ENCODE results near the gene GDAP1L1. TPM values are rescaled to one million over a fixed set of nuclear protein-coding genes. Genes with fewer than 3 reads are reported as not detected.

The GDAP1L1 gene
- total RNA-seq = not detected in 2 replicates

- DNase-seq (ENCODE audit: low read depth in 2 of 2) = no peak
These were observed at the start of gene GDAP1L1 for GRCh38 chr20:44247131-44247571. Gene GDAP1L1, plus strand, starts transcription at chr20:44247308. Its CDS starts 27 bp downstream, at chr20:44247335.

- no peak for DNase-seq (ENCODE audit: low read depth in 2 of 2)
These were observed 48.2 kb upstream of the GDAP1L1 start for GRCh38 chr20:44198872-44199271.

DNA sequence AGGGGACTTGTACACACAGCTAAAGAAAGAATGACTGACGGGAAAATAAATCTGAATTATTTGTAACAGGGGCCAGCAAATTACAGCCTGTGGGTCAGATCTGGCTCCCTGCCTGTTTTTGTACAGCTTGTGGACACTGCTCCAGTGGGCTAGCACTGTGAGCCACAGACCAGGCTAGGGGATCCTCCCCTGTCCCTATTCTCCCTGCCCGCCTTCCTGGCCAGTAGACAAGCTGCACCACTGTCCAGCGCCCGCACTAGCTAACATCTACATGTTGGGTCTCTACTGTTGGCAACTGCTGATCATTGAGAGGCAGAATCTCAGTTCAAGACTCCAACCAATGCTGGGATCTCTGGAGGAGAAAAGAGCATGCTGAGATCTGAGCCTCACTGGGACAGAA is 47.2 kb upstream of the GDAP1L1 start:
- no peak for DNase-seq (ENCODE audit: low read depth in 2 of 2)

DNA sequence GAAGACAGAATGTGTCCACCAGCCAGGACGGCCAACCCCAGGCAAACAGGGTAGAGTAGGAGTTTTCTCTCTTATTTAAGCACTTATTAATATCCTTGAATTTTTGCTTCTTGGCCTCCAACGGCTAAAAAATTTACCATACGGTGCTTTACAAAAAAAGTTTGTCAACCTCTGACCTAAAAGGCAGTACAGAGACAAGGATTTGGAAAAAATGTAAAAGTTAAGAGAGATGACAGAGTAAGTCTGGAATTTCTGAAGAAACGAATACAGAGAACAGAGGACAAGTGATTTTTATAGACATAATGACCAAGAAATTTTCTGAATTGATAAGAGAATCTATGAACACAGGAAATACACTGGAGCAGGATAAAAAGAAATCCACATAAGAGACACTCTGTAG is 46.7 kb upstream of the GDAP1L1 start:
- no peak for DNase-seq (ENCODE audit: low read depth in 2 of 2)

DNA sequence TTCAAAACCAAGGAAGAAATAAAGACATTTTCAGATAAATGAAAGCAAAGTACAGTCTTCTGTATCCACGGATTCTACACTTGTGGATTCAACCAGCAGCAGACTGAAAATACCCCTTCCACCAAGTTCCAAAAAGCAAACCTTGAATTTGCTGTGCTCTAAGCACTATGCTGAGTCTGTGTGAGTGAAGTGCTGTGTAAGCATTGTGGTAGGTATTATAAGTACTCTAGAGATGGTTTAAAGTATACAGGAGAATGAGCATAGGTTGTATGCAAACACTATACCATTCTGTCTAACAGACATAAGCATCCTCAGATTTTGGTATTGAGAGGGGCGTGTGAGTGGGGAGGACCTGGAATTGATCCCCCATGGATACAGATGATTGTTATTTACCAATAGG is 46.1 kb upstream of the GDAP1L1 start:
- no peak for DNase-seq (ENCODE audit: low read depth in 2 of 2)

DNA sequence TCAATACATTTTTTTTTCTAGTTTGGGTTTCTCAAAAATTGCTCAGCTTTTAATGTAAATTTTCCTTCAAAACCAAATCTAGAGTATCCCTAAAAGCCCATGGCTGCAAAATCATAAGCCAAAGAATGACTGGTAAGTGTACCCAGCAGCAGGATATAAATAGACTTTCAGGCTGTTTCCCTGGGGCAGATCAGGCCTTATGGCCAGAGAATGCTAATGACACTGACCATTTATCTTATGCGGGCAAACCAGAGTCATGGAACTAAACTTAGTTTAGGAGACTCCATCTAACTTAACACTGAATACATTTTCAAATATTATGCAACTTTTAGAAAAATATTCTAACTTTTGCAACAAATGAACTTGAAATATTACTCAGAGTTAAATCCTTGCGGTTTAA is 43.9 kb upstream of the GDAP1L1 start:
- DNase-seq (ENCODE audit: low read depth in 2 of 2) = no peak

DNA sequence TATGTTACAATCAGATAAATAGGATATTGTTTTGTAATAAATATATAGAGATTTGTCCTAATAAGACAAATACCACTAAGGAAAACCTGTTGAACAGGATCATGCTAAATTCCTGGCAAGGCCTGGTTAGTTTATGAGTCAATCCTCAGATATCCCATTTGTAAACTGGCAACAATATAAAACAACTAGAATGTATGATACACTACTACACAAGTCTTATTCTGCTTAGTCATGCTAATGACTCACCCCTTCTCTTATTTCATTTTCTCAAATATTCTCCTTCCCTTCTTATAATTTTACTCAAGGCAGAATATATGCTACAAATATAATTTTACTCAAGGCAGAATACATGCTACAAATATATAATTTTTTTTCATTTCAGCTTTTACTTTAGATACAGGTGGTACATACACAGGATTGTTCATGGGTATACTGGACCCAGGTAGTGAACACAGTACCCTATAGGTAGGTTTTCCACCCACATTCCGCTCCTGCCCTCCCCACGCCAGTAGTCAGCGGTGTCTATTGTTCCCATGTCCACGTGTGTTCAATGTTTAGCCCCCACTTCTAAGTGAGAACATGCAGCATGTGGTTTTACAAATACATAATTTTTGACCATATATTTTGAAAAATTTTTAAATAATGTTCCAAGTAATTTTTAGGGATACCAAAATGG is 42.8 kb upstream of the GDAP1L1 start:
- DNase-seq (ENCODE audit: low read depth in 2 of 2) = peak in 1 of 2 donors; percentile 87

- no peak for DNase-seq (ENCODE audit: low read depth in 2 of 2)
These were observed 42.3 kb upstream of the GDAP1L1 start for GRCh38 chr20:44204832-44205215.

- DNase-seq (ENCODE audit: low read depth in 2 of 2) = no peak
These were observed 41.0 kb upstream of the GDAP1L1 start for GRCh38 chr20:44206132-44206531.

GRCh38 chr20:44207126-44207723 is 39.9 kb upstream of the GDAP1L1 start:
- DNase-seq (ENCODE audit: low read depth in 2 of 2) = no peak

GRCh38 chr20:44208165-44208564 is 38.9 kb upstream of the GDAP1L1 start:
- DNase-seq (ENCODE audit: low read depth in 2 of 2) = no peak

- no peak for DNase-seq (ENCODE audit: low read depth in 2 of 2)
These were observed 38.3 kb upstream of the GDAP1L1 start for GRCh38 chr20:44208770-44209169.

GRCh38 chr20:44209686-44210405 is 37.3 kb upstream of the GDAP1L1 start:
- DNase-seq (ENCODE audit: low read depth in 2 of 2) = peak in 1 of 2 donors; percentile 62

DNA sequence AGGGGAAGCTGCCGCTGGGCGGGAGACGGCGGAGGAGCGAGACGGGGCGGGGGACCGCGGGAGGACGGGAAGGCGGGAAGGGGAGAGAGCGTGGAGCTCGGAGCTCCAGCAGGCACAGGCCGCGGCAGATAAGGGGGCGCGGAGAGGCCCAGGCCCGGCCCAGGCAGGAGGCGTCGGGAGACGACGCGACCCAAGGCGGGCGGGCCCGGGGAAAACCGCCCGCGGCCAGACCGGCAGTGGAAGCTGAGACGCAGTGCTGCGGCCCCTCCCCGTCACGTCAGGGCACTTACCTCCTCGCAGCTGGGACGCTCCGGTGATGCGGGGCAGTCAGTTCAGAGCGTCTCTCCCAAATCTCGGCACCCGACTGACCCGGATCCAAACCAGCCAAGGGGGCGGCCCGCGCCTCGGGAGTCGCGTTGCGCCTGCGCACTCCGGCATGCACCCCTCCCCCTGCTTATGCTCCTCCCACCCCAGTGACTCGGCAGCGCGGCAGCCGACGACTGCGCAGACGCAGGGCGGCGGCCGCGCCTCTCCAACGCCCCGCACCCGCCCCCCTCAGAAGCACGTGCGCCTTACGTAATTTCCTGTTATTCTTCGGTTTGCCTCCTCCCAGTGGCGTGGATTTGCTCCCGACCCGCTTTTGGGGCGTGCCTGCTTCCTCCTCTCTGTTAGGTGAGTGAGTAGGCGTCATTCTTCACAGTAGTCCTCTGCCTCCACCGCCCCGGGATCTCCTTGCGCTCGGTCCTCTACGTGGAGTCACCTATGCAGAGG is 36.5 kb upstream of the GDAP1L1 start, which contains the start of gene OSER1:
OSER1 (minus strand) TSS at position 366 of the 771 bp plus-strand sequence. CDS start 3,814 bp downstream, outside the sequence.
- peak; percentile 92 to 98 for DNase-seq (ENCODE audit: low read depth in 2 of 2)

DNA sequence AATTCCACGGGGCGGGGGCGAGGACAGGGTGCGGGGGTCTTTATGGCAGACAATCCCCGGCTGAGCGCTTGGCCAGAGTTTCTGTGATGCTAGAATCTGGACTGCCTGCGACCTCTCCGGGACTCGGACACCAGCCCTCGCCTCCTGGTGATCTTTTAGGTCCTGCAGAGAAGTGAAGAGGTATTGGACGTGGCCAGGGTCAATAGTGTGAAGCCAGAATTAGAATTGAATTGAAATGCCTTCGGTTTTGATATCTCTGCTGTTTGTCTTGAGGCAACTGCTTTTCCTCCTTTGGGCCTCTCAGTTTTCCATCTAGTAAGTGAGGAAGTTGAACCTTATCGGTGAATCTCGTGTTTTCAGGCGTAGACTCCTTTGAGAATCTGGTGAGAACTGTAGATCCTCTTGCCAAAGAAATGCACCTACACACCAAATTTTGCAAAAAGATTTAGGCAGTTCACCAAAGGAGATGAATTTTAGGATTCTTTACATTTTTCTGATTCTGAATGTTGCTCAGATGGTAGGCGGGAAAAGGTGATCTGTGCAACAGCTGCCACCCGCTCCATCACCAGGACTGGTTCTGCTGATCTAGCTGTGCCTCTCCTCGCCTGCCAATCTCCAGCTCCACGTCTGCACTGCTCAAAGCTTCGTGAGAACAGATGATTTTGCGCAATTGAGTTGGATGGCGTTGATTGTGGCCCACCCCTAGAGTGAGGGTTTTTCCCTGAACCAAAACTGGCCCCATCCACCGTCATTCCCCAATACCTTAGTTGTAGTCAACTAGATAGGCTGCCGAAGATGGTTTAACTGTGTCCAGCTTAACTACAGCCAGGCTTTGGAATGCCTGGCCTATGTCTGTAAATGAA is 35.7 kb upstream of the GDAP1L1 start:
- no peak for DNase-seq (ENCODE audit: low read depth in 2 of 2)

DNA sequence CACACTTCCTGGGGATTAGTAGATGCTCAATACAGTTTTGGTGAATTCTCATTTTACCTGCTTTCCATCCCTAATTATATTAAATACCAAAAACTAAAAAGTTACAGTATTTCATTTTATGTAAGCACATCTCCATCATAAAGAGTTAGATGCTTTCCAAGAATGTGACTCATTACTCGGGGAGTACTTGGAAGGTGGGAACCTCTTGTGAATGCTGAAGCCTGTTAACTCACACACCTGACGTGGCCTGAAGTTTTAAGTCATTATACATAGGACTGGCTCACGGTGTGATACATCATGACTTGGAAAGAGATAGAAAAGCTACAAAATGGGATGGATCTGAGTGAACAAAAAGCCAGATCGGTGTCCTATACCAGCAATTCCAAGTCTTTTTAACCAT is 34.3 kb upstream of the GDAP1L1 start:
- DNase-seq (ENCODE audit: low read depth in 2 of 2) = no peak

DNA sequence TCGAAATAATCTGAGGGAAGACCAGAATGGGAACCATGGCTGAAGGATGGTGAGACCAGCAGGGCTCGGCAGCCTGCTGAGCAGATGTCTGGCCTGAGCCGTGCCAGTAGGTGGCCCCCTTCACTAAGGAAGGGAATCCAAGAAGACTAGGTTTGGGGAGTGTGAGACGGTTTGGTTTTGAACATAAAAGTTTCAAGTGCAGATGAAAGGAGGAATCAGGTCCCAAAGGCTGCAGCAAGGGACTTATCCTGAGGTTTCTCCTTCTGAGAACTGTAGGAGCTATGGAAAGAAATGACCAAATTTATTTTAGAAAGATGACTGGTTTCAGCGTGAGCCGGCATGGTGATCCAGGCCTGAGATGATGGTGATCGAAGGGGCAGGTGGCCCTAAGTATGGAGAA is 32.0 kb upstream of the GDAP1L1 start:
- peak; percentile 32 to 67 for DNase-seq (ENCODE audit: low read depth in 2 of 2)

GRCh38 chr20:44217342-44218092 is 29.6 kb upstream of the GDAP1L1 start:
- DNase-seq (ENCODE audit: low read depth in 2 of 2) = peak; percentile 36 to 73

DNA sequence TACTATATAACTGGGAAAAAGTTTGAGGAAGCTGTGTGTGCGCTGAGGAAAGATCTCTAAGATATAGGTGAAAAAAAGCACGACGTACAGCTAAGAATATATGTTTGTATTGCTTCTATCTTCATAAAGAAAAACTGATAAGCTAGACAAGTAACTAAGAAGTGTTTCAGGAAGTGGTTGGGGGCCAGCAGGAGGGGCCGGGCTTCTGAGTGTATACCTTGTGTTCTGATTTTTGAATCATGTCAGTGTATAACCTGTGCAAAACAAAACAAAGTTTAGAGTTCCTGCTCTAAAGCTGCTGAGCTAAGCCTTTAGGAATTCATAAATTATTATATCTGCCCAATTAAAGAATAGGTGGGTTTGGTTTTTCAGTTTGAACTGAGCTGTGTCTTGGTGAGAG is 28.7 kb upstream of the GDAP1L1 start:
- DNase-seq (ENCODE audit: low read depth in 2 of 2) = no peak

DNA sequence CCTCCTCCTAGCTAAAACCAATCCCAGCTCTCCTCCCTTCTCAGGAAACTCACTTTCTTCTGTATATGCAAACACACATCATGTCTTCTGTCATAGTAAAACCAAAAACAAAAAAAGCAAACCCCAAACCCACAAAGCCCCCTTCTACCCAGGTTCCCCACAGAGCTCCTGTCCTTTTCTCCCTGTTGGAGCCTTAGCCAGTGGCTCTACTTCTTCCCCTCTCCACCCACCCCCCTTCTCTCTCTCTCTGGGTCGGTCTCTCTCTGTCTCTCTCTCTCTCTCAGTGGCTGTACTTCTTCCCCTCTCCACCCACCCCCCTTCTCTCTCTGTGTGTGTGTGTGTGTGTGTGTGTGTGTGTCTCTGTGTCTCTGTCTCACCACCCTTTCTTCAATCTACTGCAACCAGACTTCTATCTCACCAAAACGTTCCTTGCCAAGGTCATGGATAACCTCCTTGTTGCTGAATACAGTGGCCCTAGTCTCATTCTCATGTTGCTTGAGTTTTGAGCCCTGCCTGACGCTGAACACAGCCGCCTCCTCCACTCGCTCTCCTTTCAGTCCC is 27.9 kb upstream of the GDAP1L1 start:
- DNase-seq (ENCODE audit: low read depth in 2 of 2) = no peak

All from dermis microvascular lymphatic vessel endothelial cell (primary cell).